Activated B cell treated with CpG ODN at 0.5 μM for 24 hours (primary cell): Measurements from ENCODE around the gene MSMP. TPM values are rescaled to one million over a fixed set of nuclear protein-coding genes. Genes with fewer than 3 reads are reported as not detected.

Experiments
- ATAC-seq: fragments of 200-7000 bp; cut with Tn5 transposase; one replicate; pipeline ENCODE4 v1.10.0; 2021; ENCODE audit warnings: low read depth, mild to moderate bottlenecking, moderate library complexity
- CTCF ChIA-PET: fragments of 350-600 bp; sonication (Branson Sonifier 250); formaldehyde crosslinking; loops from one replicate; lab custom pipeline; 2021; ENCODE audit warnings: antibody characterized with exemption; lab: Charles Lee
- POLR2A ChIA-PET: fragments of 350-600 bp; sonication (Branson Sonifier 250); formaldehyde crosslinking; loops from one replicate; lab custom pipeline; 2021; ENCODE audit warnings: antibody characterized with exemption; lab: Charles Lee
- DNase-seq: peaks from one replicate; pipeline ENCODE4 v3.0.0; 2022
- H3K27ac Mint-ChIP-seq: one replicate; pipeline ENCODE4 v1.8.0; 2020; ENCODE audit warnings: mixed read lengths
- H3K27me3 Mint-ChIP-seq: one replicate; pipeline ENCODE4 v1.8.0; 2021; ENCODE audit warnings: mixed read lengths
- H3K36me3 Mint-ChIP-seq: one replicate; pipeline ENCODE4 v1.8.0; 2021; ENCODE audit warnings: low read depth, mixed read lengths
- H3K4me1 Mint-ChIP-seq: one replicate; pipeline ENCODE4 v1.8.0; 2021; ENCODE audit warnings: mixed read lengths
- H3K4me3 Mint-ChIP-seq: one replicate; pipeline ENCODE4 v1.8.0; 2020; ENCODE audit warnings: mild to moderate bottlenecking, mixed read lengths
- H3K9me3 Mint-ChIP-seq: one replicate; pipeline ENCODE4 v1.8.0; 2020; ENCODE audit warnings: mixed read lengths
- CTCF ChIP-seq: fragments of 200-600 bp; IDR thresholded peaks from one replicate; pipeline ENCODE4 v1.8.0; 2022; ENCODE audit warnings: antibody characterized with exemption, mild to moderate bottlenecking
- intact Hi-C: fragments of 100-400 bp; cut with micrococcal nuclease; formaldehyde crosslinking; loops from one replicate; pipeline ENCODE4 v1.15.1; 2024
- total RNA-seq: library from RNA; stranded (reverse); gene quantifications from 2 replicates; pipeline ENCODE4 v1.2.3, GENCODE V29; 2022

The MSMP gene
- total RNA-seq, 1 donor from 2014 or later, result 1.2 TPM

- intact Hi-C loops, result no loop called here
- H3K27me3 Mint-ChIP-seq, result peaks cover 5% of the 10 kb centered on the region
- POLR2A ChIA-PET, result no interaction called here
- CTCF ChIA-PET, result interaction anchor here (0.9 to 2.7 kb wide), 3 partner anchors 34 to 90 kb away, joined by 4 to 28 read pairs (median 5); no protein-coding TSS in a partner anchor
- no peak for DNase-seq
- H3K36me3 Mint-ChIP-seq, result peaks cover 16% of the 10 kb centered on the region
- no peaks in the 10 kb centered on the region for H3K9me3 Mint-ChIP-seq
- H3K27ac Mint-ChIP-seq, result no peak overlapping the region
- ATAC-seq, result no peak
- TF ChIP-seq CTCF, result no peak
- H3K4me1 Mint-ChIP-seq, result peaks cover 10% of the 10 kb centered on the region
- H3K4me3 Mint-ChIP-seq, result no peak overlapping the region
These were observed 38.1 kb upstream of the MSMP start for GRCh38 chr9:35792024-35792813.

- Mint-ChIP-seq H3K36me3 (peaks cover 20% of the 10 kb centered on the region), H3K27me3 (peaks cover 5% of the 10 kb centered on the region), H3K4me3 (peak within 1 kb of the TSS; percentile 58), H3K9me3 (no peaks in the 10 kb centered on the region), H3K27ac (no peak within 1 kb of the TSS), H3K4me1 (peaks cover 10% of the 10 kb centered on the region)
- ChIA-PET CTCF (interaction anchor here (2.7 kb wide), 1 partner anchor 91 kb away, joined by 28 read pairs; no protein-coding TSS in a partner anchor), POLR2A (no interaction called here)
- intact Hi-C loops, result loop anchor here (2.0 kb wide), 1 partner anchor 55 kb away; no protein-coding TSS in a partner anchor
- ATAC-seq (no peak), DNase-seq (no peak)
- TF ChIP-seq CTCF, result no peak
These were observed 37.3 kb upstream of the MSMP start, which contains the start of gene NPR2 for GRCh38 chr9:35791297-35791921. TSS of gene NPR2 (plus strand) at chr9:35791591. CDS start at chr9:35792409, 818 bp downstream.

- H3K4me3 Mint-ChIP-seq, result peak overlapping the region; percentile 58
- POLR2A ChIA-PET, result interaction anchor here (0.6 to 1.3 kb wide), 5 partner anchors 25 to 140 kb away, joined by 3 to 6 read pairs (median 4); partner anchors contain the start of gene SIT1
These were observed 36.6 kb upstream of the MSMP start for GRCh38 chr9:35790385-35791296.

GRCh38 chr9:35790025-35790384 is 35.9 kb upstream of the MSMP start:
- DNase-seq (no peak), ATAC-seq (no peak)
- intact Hi-C loops, result loop anchor here (1.0 to 2.0 kb wide), 5 partner anchors 22 to 155 kb away; partner anchors contain the start of gene SPAG8
- H3K4me1 Mint-ChIP-seq, result peaks cover 10% of the 10 kb centered on the region
- H3K9me3 Mint-ChIP-seq, result no peaks in the 10 kb centered on the region
- no peak for TF ChIP-seq CTCF
- peaks cover 30% of the 10 kb centered on the region for H3K36me3 Mint-ChIP-seq
- ChIA-PET POLR2A (interaction anchor here (0.6 to 1.3 kb wide), 5 partner anchors 26 to 139 kb away, joined by 3 to 6 read pairs (median 4); partner anchors contain the start of gene SIT1), CTCF (interaction anchor here (0.7 to 3.6 kb wide), 30 partner anchors 9 to 186 kb away, joined by 3 to 112 read pairs (median 5); partner anchors contain the start of genes GBA2, HINT2, RGP1 and SPAG8)
- no peak overlapping the region for H3K27ac Mint-ChIP-seq
- no peak overlapping the region for H3K4me3 Mint-ChIP-seq
- peaks cover 5% of the 10 kb centered on the region for H3K27me3 Mint-ChIP-seq

More at GRCh38 chr9:35790385-35791296, 36.6 kb upstream of the MSMP start:
- DNase-seq (no peak), ATAC-seq (peak; percentile 92)
- CTCF ChIA-PET, result interaction anchor here (0.5 to 3.6 kb wide), 33 partner anchors 10 to 187 kb away, joined by 3 to 112 read pairs (median 4); partner anchors contain the start of genes FAM221B, GBA2, HINT2 and RGP1
- intact Hi-C loops, result loop anchor here (1.0 to 2.0 kb wide), 5 partner anchors 22 to 155 kb away; partner anchors contain the start of gene SPAG8
- Mint-ChIP-seq H3K27ac (no peak overlapping the region), H3K4me1 (peaks cover 10% of the 10 kb centered on the region), H3K27me3 (peaks cover 5% of the 10 kb centered on the region), H3K9me3 (no peaks in the 10 kb centered on the region), H3K36me3 (peaks cover 27% of the 10 kb centered on the region)
- no peak for TF ChIP-seq CTCF
